Thymus (tissue), 11 donors: ENCODE data around the gene COBL. TPM values are rescaled to one million over a fixed set of nuclear protein-coding genes. Genes with fewer than 3 reads are reported as not detected.

Source experiments
- DNase-seq, 9 donors: peaks; one replicate each; pipeline ENCODE4 v3.0.0-alpha.2; 2013; ENCODE audit warnings: low spot score in 9 of 9, low read depth in 6 of 9, missing footprints in 1 of 9
- H3K27ac ChIP-seq, 2 donors: one replicate each; pipeline ENCODE4 v1.5.1; 2013; ENCODE audit warnings: control low read depth in 1 of 2, low read depth in 1 of 2, low read length in 1 of 2, mild to moderate bottlenecking in 1 of 2, moderate library complexity in 1 of 2
- H3K27me3 ChIP-seq, 2 donors: one replicate each; pipeline ENCODE4 v1.5.1; 2013; ENCODE audit warnings: low read length in 1 of 2; ENCODE audit not compliant: control insufficient read depth in 2 of 2, insufficient read depth in 1 of 2
- H3K36me3 ChIP-seq, 2 donors: one replicate each; pipeline ENCODE4 v1.5.1; 2013; ENCODE audit warnings: low read length in 1 of 2, mild to moderate bottlenecking in 1 of 2, moderate library complexity in 1 of 2; ENCODE audit not compliant: control insufficient read depth in 2 of 2, insufficient read depth in 2 of 2
- H3K4me1 ChIP-seq, 2 donors: one replicate each; pipeline ENCODE4 v1.5.1; 2013; ENCODE audit warnings: low read length in 2 of 2; ENCODE audit not compliant: control insufficient read depth in 2 of 2, insufficient read depth in 2 of 2
- H3K4me3 ChIP-seq, 2 donors: one replicate each; pipeline ENCODE4 v1.5.1; 2013; ENCODE audit warnings: low read length in 2 of 2, control low read depth in 1 of 2, mild to moderate bottlenecking in 1 of 2
- H3K9me3 ChIP-seq, 2 donors: one replicate each; pipeline ENCODE4 v1.5.1; 2013; ENCODE audit warnings: low read length in 1 of 2, mild to moderate bottlenecking in 1 of 2; ENCODE audit not compliant: control insufficient read depth in 2 of 2, insufficient read depth in 1 of 2
- WGBS: extraction: QIAGEN DNeasy Blood & Tissue Kit; methylation state at CpG from one replicate; pipeline ENCODE4 v1.1.7; 2013; 5-methylcytosine and 5-hydroxymethylcytosine counted together
- polyA plus RNA-seq: library from polyadenylated mRNA; stranded (reverse); fragments of 200-250 nt; gene quantifications from one replicate; pipeline ENCODE4 v1.2.3, GENCODE V29; 2013
- total RNA-seq: library from RNA; stranded (reverse); fragments of 120-200 nt; gene quantifications from one replicate; pipeline ENCODE4 v1.2.4, GENCODE V29; 2013
- donor health status: healthy.

COBL gene
- total and polyA plus RNA-seq, 2 donors: 0.66 to 2.0 TPM

GRCh38 chr7:51062222-51062987 is 254.2 kb downstream of the COBL start:
- no peaks in the 10 kb centered on the region for H3K9me3 ChIP-seq
- H3K27me3 ChIP-seq: no peaks in the 10 kb centered on the region
- no peak overlapping the region for H3K27ac ChIP-seq
- H3K36me3 ChIP-seq: no peaks in the 10 kb centered on the region
- H3K4me1 ChIP-seq: no peaks in the 10 kb centered on the region
- no peak for DNase-seq
- 93% methylated on average over 13 of the region's 13 CpGs for WGBS
- no peak overlapping the region for H3K4me3 ChIP-seq

GRCh38 chr7:51060536-51060935 is 256.1 kb downstream of the COBL start:
- Histone ChIP-seq H3K4me3 (no peak overlapping the region), H3K27me3 (no peaks in the 10 kb centered on the region), H3K27ac (no peak overlapping the region), H3K36me3 (no peaks in the 10 kb centered on the region), H3K9me3 (no peaks in the 10 kb centered on the region), H3K4me1 (no peaks in the 10 kb centered on the region)
- 90% methylated on average over 5 of the region's 5 CpGs for WGBS
- no peak for DNase-seq

- no peak overlapping the region for H3K27ac ChIP-seq
- H3K27me3 ChIP-seq: no peaks in the 10 kb centered on the region
- H3K4me3 ChIP-seq: no peak overlapping the region
- H3K36me3 ChIP-seq: no peaks in the 10 kb centered on the region
- no peaks in the 10 kb centered on the region for H3K9me3 ChIP-seq
- 95% methylated on average over 9 of the region's 9 CpGs for WGBS
- no peaks in the 10 kb centered on the region for H3K4me1 ChIP-seq
- DNase-seq: no peak
These were observed 257.0 kb downstream of the COBL start for GRCh38 chr7:51059504-51060142.

- 98% methylated on average over 12 of the region's 12 CpGs for WGBS
- Histone ChIP-seq H3K27ac (no peak overlapping the region), H3K4me1 (no peaks in the 10 kb centered on the region), H3K36me3 (no peaks in the 10 kb centered on the region), H3K4me3 (no peak overlapping the region), H3K9me3 (no peaks in the 10 kb centered on the region), H3K27me3 (no peaks in the 10 kb centered on the region)
- no peak for DNase-seq
These were observed 257.8 kb downstream of the COBL start for GRCh38 chr7:51058764-51059163.

GRCh38 chr7:51055039-51055840 is 261.4 kb downstream of the COBL start:
- Histone ChIP-seq H3K27ac (no peak overlapping the region), H3K4me3 (no peak overlapping the region), H3K36me3 (no peaks in the 10 kb centered on the region), H3K4me1 (no peaks in the 10 kb centered on the region), H3K9me3 (no peaks in the 10 kb centered on the region), H3K27me3 (no peaks in the 10 kb centered on the region)
- 96% methylated on average over 22 of the region's 22 CpGs for WGBS
- DNase-seq: no peak

- DNase-seq: no peak
- Histone ChIP-seq H3K9me3 (no peaks in the 10 kb centered on the region), H3K4me3 (no peak overlapping the region), H3K27me3 (no peaks in the 10 kb centered on the region), H3K27ac (no peak overlapping the region), H3K4me1 (no peaks in the 10 kb centered on the region), H3K36me3 (no peaks in the 10 kb centered on the region)
- WGBS: 93% methylated on average over 8 of the region's 8 CpGs
These were observed 262.4 kb downstream of the COBL start for GRCh38 chr7:51054231-51054630.

- DNase-seq: no peak
- Histone ChIP-seq H3K36me3 (no peaks in the 10 kb centered on the region), H3K27me3 (no peaks in the 10 kb centered on the region), H3K9me3 (no peaks in the 10 kb centered on the region), H3K4me3 (no peak overlapping the region), H3K4me1 (no peaks in the 10 kb centered on the region), H3K27ac (no peak overlapping the region)
- WGBS: 93% methylated on average over 14 of the region's 14 CpGs
These were observed 263.3 kb downstream of the COBL start for GRCh38 chr7:51053160-51053925.

- H3K36me3 ChIP-seq: no peaks in the 10 kb centered on the region
- DNase-seq: no peak
- H3K4me1 ChIP-seq: no peaks in the 10 kb centered on the region
- H3K4me3 ChIP-seq: no peak overlapping the region
- no peak overlapping the region for H3K27ac ChIP-seq
- no peaks in the 10 kb centered on the region for H3K27me3 ChIP-seq
- WGBS: 89% methylated on average over 5 of the region's 5 CpGs
- H3K9me3 ChIP-seq: no peaks in the 10 kb centered on the region
These were observed 270.1 kb downstream of the COBL start for GRCh38 chr7:51046482-51046881.
